Nephron progenitor cell (in vitro differentiated cells): ENCODE measurements around the gene SENP7.
"Not testable (repeated sequence)": the region's sequence is repeated elsewhere in the genome, so short reads cannot be mapped to it uniquely, and the experiment has no call there.

Source experiments
- DNase-seq: peaks from one replicate; pipeline ENCODE4 v3.0.0; 2021
- H3K27ac Mint-ChIP-seq: 2 replicates; pipeline ENCODE4 v1.8.0; 2021; ENCODE audit warnings: mild to moderate bottlenecking, moderate library complexity, mixed read lengths
- H3K27me3 Mint-ChIP-seq: 2 replicates; pipeline ENCODE4 v1.8.0; 2021; ENCODE audit warnings: mild to moderate bottlenecking, low read depth, mixed read lengths; ENCODE audit not compliant: poor library complexity
- H3K36me3 Mint-ChIP-seq: 2 replicates; pipeline ENCODE4 v1.8.0; 2021; ENCODE audit warnings: low read depth, mixed read lengths
- H3K4me1 Mint-ChIP-seq: 2 replicates; pipeline ENCODE4 v1.8.0; 2021; ENCODE audit warnings: mixed read lengths
- H3K4me3 Mint-ChIP-seq: 2 replicates; pipeline ENCODE4 v1.8.0; 2021; ENCODE audit warnings: mild to moderate bottlenecking, moderate library complexity, mixed read lengths
- H3K9me3 Mint-ChIP-seq: 2 replicates; pipeline ENCODE4 v1.8.0; 2021; ENCODE audit warnings: mild to moderate bottlenecking, moderate library complexity, mixed read lengths
- TF ChIP-seq, protein P1 (sequence below): fragments of 200-600 bp; sonication (generic); IDR thresholded peaks from 2 replicates; pipeline ENCODE4 v1.5.0; 2021; ENCODE audit warnings: antibody characterized with exemption

The SENP7 gene, protein sequence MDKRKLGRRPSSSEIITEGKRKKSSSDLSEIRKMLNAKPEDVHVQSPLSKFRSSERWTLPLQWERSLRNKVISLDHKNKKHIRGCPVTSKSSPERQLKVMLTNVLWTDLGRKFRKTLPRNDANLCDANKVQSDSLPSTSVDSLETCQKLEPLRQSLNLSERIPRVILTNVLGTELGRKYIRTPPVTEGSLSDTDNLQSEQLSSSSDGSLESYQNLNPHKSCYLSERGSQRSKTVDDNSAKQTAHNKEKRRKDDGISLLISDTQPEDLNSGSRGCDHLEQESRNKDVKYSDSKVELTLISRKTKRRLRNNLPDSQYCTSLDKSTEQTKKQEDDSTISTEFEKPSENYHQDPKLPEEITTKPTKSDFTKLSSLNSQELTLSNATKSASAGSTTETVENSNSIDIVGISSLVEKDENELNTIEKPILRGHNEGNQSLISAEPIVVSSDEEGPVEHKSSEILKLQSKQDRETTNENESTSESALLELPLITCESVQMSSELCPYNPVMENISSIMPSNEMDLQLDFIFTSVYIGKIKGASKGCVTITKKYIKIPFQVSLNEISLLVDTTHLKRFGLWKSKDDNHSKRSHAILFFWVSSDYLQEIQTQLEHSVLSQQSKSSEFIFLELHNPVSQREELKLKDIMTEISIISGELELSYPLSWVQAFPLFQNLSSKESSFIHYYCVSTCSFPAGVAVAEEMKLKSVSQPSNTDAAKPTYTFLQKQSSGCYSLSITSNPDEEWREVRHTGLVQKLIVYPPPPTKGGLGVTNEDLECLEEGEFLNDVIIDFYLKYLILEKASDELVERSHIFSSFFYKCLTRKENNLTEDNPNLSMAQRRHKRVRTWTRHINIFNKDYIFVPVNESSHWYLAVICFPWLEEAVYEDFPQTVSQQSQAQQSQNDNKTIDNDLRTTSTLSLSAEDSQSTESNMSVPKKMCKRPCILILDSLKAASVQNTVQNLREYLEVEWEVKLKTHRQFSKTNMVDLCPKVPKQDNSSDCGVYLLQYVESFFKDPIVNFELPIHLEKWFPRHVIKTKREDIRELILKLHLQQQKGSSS

DNA sequence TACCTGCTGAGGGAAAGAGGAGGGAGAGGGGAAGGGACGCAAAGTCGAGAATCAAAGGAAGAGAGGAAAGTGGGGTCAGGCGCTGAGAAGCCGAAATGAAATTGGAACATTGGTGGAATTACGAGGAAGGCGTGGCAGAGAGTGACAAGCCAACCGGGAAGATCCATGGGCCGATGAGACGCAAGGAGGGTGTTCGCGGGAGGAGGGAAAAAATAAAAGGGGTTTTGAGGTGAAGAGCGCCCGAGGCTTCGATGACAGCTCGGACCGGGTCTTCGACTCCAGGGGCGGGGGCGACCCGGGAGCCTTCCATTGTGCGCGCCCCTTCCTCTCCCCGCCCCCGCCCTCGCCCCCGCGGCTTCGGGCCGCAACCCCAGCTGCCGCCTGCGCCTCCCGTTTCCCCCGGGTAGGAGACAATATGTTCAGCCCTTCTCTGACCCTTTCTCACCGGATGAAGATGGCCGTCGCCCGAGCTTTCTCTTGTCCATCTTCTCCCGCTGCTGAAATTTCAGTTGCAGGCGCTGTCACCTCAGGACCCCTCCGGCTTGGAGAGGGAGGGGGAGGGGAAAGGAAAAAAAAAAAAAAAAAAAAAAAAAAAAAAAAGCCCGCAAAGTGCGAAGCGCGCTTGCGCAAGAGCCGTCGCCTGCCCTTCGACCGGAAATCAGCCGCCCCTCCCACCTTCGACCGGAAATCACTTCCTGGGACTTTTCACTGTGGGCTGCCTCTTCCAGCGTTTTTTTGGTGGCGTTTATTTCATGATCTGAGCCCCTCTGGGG, at the start of gene SENP7:
Gene SENP7 (minus strand): TSS at position 567 of the 773 bp plus-strand sequence. CDS start 82 bp downstream, at position 485.
- peaks cover 4% of the 10 kb centered on the region for H3K4me1 Mint-ChIP-seq
- TF ChIP-seq, protein P1, sequence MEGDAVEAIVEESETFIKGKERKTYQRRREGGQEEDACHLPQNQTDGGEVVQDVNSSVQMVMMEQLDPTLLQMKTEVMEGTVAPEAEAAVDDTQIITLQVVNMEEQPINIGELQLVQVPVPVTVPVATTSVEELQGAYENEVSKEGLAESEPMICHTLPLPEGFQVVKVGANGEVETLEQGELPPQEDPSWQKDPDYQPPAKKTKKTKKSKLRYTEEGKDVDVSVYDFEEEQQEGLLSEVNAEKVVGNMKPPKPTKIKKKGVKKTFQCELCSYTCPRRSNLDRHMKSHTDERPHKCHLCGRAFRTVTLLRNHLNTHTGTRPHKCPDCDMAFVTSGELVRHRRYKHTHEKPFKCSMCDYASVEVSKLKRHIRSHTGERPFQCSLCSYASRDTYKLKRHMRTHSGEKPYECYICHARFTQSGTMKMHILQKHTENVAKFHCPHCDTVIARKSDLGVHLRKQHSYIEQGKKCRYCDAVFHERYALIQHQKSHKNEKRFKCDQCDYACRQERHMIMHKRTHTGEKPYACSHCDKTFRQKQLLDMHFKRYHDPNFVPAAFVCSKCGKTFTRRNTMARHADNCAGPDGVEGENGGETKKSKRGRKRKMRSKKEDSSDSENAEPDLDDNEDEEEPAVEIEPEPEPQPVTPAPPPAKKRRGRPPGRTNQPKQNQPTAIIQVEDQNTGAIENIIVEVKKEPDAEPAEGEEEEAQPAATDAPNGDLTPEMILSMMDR = no peak
- peaks cover 8% of the 10 kb centered on the region for H3K9me3 Mint-ChIP-seq
- H3K27ac Mint-ChIP-seq = peak within 1 kb of the TSS; percentile 96
- peaks cover 24% of the 10 kb centered on the region for H3K36me3 Mint-ChIP-seq
- DNase-seq = peak; percentile 78
- peak within 1 kb of the TSS; percentile 100 for H3K4me3 Mint-ChIP-seq
- H3K27me3 Mint-ChIP-seq = peaks cover 30% of the 10 kb centered on the region

DNA sequence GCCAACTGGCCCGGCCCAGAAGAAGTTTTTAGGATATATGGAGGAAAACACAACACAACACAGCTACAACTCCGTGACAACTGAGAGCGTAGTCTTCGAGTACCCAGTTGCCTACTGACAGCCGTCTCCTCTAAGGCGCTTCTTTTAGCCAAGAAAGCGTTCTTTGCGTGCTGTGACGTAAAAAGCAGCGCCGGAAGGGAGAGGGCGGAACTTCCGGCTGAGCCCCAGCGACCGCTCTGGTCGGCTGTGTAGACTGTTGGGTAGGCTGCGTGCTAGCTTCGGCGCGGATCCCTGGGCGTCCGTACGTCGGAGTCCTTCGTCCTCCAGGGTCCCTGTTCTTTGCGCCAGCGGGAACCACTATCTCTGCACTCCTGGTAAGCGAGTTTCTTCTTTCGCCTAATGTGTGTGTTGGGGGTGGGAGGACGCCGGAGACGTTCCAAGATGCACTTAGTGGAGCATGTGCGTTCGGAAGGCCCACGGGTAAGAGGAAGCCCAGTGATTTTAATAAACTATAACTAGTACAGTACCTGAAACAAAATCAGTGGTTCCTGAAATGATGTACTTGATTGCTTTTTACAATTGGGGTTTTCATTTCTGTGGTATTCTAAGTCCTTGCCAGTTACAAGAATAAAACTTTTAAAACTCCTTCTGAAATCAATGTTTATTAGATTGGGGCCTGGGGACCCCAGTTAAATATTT, 48.8 kb upstream of the SENP7 start, which contains the start of gene TRMT10C:
Gene TRMT10C (plus strand): TSS at position 239 of the 699 bp plus-strand sequence. CDS start 2,914 bp downstream, outside the sequence.
- peaks cover 5% of the 10 kb centered on the region for H3K9me3 Mint-ChIP-seq
- H3K4me1 Mint-ChIP-seq = peaks cover 16% of the 10 kb centered on the region
- DNase-seq = peak; percentile 90
- peaks cover 42% of the 10 kb centered on the region for H3K36me3 Mint-ChIP-seq
- H3K27ac Mint-ChIP-seq = peak within 1 kb of the TSS; percentile 100
- peak within 1 kb of the TSS; percentile 99 for H3K4me3 Mint-ChIP-seq
- H3K27me3 Mint-ChIP-seq = peaks cover 16% of the 10 kb centered on the region
- TF ChIP-seq, protein P1 = no peak

DNA sequence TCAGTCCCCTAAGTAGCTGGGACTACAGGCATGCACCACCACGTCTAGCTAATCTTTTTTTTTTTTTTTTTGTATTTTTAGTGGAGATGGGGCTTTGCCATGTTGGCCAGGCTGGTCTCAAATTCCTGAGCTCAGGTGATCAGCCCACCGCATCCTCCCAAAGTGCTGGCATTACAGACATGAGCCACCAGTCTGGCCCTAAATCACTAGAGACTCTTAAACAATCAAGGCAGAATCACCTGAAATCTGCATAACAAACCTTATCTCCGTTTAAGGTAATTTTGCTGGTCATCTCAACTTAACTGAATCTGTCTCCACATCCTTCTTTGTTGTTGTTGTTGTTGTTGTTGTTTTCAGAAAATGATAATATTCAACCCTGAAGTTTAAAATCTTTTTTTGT, 43.1 kb upstream of the SENP7 start:
- no peak overlapping the region for H3K4me3 Mint-ChIP-seq
- DNase-seq = no peak
- H3K36me3 Mint-ChIP-seq = no peaks in the 10 kb centered on the region
- peaks cover 12% of the 10 kb centered on the region for H3K27me3 Mint-ChIP-seq
- TF ChIP-seq, protein P1 = no peak
- H3K27ac Mint-ChIP-seq = no peak overlapping the region
- H3K4me1 Mint-ChIP-seq = no peaks in the 10 kb centered on the region
- peaks cover 19% of the 10 kb centered on the region for H3K9me3 Mint-ChIP-seq

DNA sequence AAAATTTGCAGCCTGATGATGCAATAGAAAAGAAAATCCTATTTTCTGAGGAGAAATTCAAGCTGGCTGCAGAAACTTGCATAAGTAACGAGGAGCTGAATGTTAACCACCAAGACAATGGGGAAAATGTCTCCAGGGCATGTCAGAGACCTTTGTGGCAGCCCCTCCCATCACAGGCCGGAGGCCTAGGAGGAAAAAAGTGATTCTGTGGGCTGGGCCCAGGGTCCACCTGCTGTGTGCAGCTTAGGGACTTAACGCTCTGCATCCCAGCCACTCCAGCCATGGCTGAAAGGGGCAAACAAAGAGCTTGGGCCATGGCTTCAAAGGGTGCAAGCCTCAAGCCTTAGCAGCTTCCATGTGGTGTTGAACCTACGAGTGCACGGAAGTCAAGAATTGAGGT, 40.4 kb upstream of the SENP7 start:
- H3K36me3 Mint-ChIP-seq, H3K27me3 Mint-ChIP-seq, DNase-seq, H3K4me1 Mint-ChIP-seq, H3K4me3 Mint-ChIP-seq, H3K27ac Mint-ChIP-seq: not testable (repeated sequence)
- peaks cover 22% of the 10 kb centered on the region for H3K9me3 Mint-ChIP-seq

DNA sequence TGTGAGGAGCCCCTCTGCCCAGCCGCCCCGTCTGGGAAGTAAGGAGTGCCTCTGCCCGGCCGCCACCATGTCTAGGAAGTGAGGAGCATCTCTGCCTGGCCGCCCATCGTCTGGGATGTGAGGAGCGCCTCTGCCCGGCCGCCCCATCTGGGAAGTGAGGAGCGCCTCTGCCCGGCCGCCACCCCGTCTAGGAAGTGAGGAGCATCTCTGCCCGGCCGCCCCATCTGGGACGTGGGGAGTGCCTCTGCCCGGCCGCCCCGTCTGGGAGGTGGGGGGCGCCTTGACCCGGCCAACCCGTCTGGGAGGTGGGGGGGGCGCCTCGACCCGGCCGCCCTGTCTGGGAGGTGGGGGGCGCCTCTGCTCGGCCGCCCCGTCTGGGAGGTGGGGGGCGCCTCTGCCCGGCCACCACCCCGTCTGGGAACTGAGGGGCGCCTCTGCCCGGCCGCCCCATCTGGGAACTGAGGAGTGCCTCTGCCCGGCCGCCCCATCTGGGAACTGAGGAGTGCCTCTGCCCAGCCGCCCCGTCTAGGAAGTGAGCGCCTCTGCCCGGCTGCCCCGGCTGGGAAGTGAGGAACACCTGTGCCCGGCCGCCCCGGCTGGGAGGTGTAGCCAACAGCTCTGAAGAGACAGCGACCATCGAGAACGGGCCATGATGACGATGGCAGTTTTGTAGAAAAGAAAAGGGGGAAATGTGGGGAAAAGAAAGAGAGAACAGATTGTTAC, 38.5 kb upstream of the SENP7 start:
- not testable (repeated sequence) for H3K4me3 Mint-ChIP-seq, H3K4me1 Mint-ChIP-seq, DNase-seq, H3K36me3 Mint-ChIP-seq, H3K27ac Mint-ChIP-seq, H3K27me3 Mint-ChIP-seq
- peaks cover 22% of the 10 kb centered on the region for H3K9me3 Mint-ChIP-seq
